Tibial nerve (tissue), 4 donors: ENCODE measurements around the gene LRRC46.

Source experiments
- EP300 ChIP-seq, 2 donors: sonication (generic); formaldehyde crosslinking; IDR thresholded peaks; one replicate each; pipeline ENCODE4 v1.6.1; 2017; ENCODE audit warnings: antibody characterized with exemption in 2 of 2, mild to moderate bottlenecking in 1 of 2
- POLR2A ChIP-seq, 2 donors: fragments of 450-650 bp; IDR thresholded peaks; one replicate each; pipeline ENCODE4 v1.6.1; 2017; ENCODE audit warnings: antibody characterized with exemption in 2 of 2, mild to moderate bottlenecking in 2 of 2, moderate library complexity in 2 of 2
- TF ChIP-seq, protein P1 (sequence below), 5 experiments: fragments of 200-600 bp in 3 of 5; fragments of 450-650 bp in 2 of 5; sonication (generic) in 3 of 5; IDR thresholded peaks; one replicate each; pipeline ENCODE4 v1.5.1; 2016 to 2019; ENCODE audit warnings: antibody characterized with exemption in 5 of 5, mild to moderate bottlenecking in 3 of 5, moderate library complexity in 2 of 5

DNA sequence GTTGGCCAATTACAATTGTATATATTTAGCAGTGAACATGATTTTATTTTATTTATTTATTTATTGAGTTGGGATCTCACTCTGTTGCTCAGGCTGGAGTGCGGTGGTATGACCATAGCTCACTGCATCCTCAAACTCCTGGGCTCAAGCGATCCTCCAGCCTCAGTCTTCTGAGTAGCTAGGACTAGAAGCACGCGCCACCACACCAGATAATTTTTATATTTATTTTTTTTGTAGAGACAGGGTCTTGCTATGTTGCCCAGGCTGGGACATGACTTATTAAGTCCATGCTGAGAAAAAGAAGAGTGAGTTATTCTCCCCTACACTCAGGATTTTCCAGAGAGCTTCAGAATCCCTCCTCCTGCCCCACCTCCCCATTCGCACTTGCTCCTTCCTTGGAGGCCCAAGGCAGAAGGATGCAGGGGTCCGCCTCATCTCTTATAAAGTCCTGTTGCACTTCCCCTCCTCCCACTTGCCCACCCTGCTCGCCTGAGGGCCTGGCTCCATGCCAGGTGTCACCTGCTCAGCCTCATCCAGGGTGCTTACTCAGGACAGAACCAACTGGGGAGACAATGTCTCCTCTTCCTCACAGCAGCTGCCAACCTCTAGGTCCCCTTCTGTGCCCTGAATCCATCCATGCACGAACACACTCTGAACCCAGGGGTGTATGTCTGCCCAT lies 48.4 kb downstream of the LRRC46 start:
- no peak for TF ChIP-seq POLR2A (IDR thresholded peaks at IDR 0.05)
- TF ChIP-seq, protein P1, sequence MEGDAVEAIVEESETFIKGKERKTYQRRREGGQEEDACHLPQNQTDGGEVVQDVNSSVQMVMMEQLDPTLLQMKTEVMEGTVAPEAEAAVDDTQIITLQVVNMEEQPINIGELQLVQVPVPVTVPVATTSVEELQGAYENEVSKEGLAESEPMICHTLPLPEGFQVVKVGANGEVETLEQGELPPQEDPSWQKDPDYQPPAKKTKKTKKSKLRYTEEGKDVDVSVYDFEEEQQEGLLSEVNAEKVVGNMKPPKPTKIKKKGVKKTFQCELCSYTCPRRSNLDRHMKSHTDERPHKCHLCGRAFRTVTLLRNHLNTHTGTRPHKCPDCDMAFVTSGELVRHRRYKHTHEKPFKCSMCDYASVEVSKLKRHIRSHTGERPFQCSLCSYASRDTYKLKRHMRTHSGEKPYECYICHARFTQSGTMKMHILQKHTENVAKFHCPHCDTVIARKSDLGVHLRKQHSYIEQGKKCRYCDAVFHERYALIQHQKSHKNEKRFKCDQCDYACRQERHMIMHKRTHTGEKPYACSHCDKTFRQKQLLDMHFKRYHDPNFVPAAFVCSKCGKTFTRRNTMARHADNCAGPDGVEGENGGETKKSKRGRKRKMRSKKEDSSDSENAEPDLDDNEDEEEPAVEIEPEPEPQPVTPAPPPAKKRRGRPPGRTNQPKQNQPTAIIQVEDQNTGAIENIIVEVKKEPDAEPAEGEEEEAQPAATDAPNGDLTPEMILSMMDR (IDR thresholded peaks at IDR 0.05) = no peak
- no peak for TF ChIP-seq EP300 (IDR thresholded peaks at IDR 0.05)
